ENCODE measurements around the gene SGO1.
A peak's percentile ranks its signal among the peaks of the same experiment; 100 is the strongest.

DNA sequence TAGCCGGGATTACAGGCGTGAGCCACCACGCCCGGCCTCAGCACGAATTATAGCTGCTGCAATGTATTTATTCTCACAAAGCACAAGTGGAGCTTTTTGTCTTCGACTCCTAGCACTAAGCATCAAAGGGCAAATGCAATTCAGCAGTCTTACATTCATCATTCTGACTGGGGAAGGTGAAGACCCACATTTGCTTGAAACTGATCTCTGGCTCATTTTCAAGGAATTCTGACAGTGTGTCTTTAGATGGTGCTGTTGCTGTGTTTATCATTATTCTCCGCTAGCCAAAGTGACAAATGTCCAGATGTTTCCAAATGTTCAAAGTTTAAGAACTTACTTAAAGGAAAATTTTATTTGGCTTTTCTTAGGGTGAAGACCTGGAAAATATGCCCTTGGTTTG is 55.9 kb downstream of the SGO1 start:
- TF ChIP-seq, protein P1, sequence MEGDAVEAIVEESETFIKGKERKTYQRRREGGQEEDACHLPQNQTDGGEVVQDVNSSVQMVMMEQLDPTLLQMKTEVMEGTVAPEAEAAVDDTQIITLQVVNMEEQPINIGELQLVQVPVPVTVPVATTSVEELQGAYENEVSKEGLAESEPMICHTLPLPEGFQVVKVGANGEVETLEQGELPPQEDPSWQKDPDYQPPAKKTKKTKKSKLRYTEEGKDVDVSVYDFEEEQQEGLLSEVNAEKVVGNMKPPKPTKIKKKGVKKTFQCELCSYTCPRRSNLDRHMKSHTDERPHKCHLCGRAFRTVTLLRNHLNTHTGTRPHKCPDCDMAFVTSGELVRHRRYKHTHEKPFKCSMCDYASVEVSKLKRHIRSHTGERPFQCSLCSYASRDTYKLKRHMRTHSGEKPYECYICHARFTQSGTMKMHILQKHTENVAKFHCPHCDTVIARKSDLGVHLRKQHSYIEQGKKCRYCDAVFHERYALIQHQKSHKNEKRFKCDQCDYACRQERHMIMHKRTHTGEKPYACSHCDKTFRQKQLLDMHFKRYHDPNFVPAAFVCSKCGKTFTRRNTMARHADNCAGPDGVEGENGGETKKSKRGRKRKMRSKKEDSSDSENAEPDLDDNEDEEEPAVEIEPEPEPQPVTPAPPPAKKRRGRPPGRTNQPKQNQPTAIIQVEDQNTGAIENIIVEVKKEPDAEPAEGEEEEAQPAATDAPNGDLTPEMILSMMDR (IDR thresholded peaks at IDR 0.05) = peak in 1 of 4 experiments; percentile 25
- TF ChIP-seq POLR2A (IDR thresholded peaks at IDR 0.05) (no peak), EP300 (IDR thresholded peaks at IDR 0.05) (no peak), POLR2AphosphoS5 (IDR thresholded peaks at IDR 0.05) (no peak)

Measured in gastroesophageal sphincter (tissue), 3 donors.